Esophagus muscularis mucosa (tissue), 4 donors: ENCODE data around the gene SERTAD2. TPM values are rescaled to one million over a fixed set of nuclear protein-coding genes. Genes with fewer than 3 reads are reported as not detected.

ENCODE experiments used
- DNase-seq: peaks from one replicate; pipeline ENCODE4 v3.0.0-alpha.2; 2017; ENCODE audit errors: extremely low spot score
- H3K27ac ChIP-seq, 4 donors: fragments of 200-600 bp; sonication (generic); replicated peaks in 1 of 4; 1 replicate in 3 of 4; 2 replicates in 1 of 4; pipeline ENCODE4 v1.5.1; 2016 to 2019; ENCODE audit warnings: mild to moderate bottlenecking in 1 of 4
- H3K27me3 ChIP-seq, 4 donors: fragments of 200-600 bp; sonication (generic); one replicate each; pipeline versions ENCODE4 v1.5.1 to v1.6.0; 2016 to 2019
- H3K36me3 ChIP-seq, 4 donors: fragments of 200-600 bp; sonication (generic); one replicate each; pipeline ENCODE4 v1.5.1; 2016 to 2019
- H3K4me1 ChIP-seq, 4 donors: fragments of 200-600 bp; sonication (generic); one replicate each; pipeline ENCODE4 v1.5.1; 2016 to 2019
- H3K4me3 ChIP-seq, 4 donors: fragments of 200-600 bp; sonication (generic); 1 replicate in 2 of 4; 2 replicates in 2 of 4; pipeline ENCODE4 v1.5.1; 2016 to 2019; ENCODE audit warnings: mild to moderate bottlenecking in 4 of 4, moderate library complexity in 1 of 4
- H3K9me3 ChIP-seq, 4 donors: fragments of 200-600 bp; sonication (generic); 1 replicate in 3 of 4; 2 replicates in 1 of 4; pipeline ENCODE4 v1.5.1; 2016 to 2019
- EP300 ChIP-seq: sonication (generic); formaldehyde crosslinking; IDR thresholded peaks from one replicate; pipeline ENCODE4 v1.6.1; 2017; ENCODE audit warnings: antibody characterized with exemption
- POLR2A ChIP-seq: fragments of 450-650 bp; IDR thresholded peaks from one replicate; pipeline ENCODE4 v1.6.1; 2017; ENCODE audit warnings: antibody characterized with exemption, moderate library complexity, mild to moderate bottlenecking, low read depth
- POLR2AphosphoS5 ChIP-seq, 2 donors: sonication (generic); formaldehyde crosslinking; IDR thresholded peaks; one replicate each; pipeline ENCODE4 v1.6.1; 2017; ENCODE audit warnings: antibody characterized with exemption in 2 of 2
- WGBS: methylation state at CpG from one replicate; pipeline ENCODE4 v1.1.5; 2018; 5-methylcytosine and 5-hydroxymethylcytosine counted together
- intact Hi-C: fragments of 100-400 bp; cut with DNase I; formaldehyde crosslinking; loops from one replicate; pipeline ENCODE4 v1.15.1; 2023
- total RNA-seq, 4 donors: library from RNA; depleted of rRNA; stranded (reverse); fragments of >200 nt; gene quantifications; one replicate each; pipeline versions ENCODE4 v1.1.0 to v1.2.1, GENCODE V29; 2016
- TF ChIP-seq, protein P1 (sequence below), 3 experiments: fragments of 200-600 bp in 2 of 3; fragments of 450-650 bp in 1 of 3; sonication (generic) in 2 of 3; IDR thresholded peaks; one replicate each; pipeline ENCODE4 v1.5.1; 2017 to 2019; ENCODE audit warnings: antibody characterized with exemption in 3 of 3, mild to moderate bottlenecking in 2 of 3, moderate library complexity in 1 of 3

Gene SERTAD2
- total RNA-seq, 4 donors from 2014 or later = 12.1 to 18.1 (median 14.3) TPM

DNA sequence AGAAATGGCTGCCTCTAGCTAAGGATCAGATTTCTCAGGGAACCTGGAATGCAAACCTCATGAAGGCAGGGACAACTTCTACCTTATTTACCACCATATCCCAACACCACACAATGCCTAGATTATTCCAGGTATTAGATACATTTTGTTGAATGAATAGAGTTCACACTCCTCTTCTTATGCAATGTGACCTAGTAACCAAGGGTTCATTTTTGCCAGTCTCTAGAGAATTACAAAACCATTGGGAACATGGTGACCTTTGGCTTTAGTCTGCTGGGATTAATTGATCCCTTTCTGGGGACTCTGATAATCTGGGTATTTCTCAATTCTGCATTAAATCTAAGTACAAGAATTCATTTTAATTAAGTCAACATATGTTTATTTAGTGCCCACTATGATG lies 35.2 kb upstream of the SERTAD2 start:
- H3K27ac ChIP-seq = no peak overlapping the region
- no peak for DNase-seq
- no peaks in the 10 kb centered on the region for H3K9me3 ChIP-seq
- no peaks in the 10 kb centered on the region for H3K4me1 ChIP-seq
- H3K36me3 ChIP-seq = no peaks in the 10 kb centered on the region
- intact Hi-C loops = no loop called here
- H3K27me3 ChIP-seq = no peaks in the 10 kb centered on the region
- TF ChIP-seq POLR2AphosphoS5 (IDR thresholded peaks at IDR 0.05) = no peak
- TF ChIP-seq EP300 = no peak
- TF ChIP-seq, protein P1, sequence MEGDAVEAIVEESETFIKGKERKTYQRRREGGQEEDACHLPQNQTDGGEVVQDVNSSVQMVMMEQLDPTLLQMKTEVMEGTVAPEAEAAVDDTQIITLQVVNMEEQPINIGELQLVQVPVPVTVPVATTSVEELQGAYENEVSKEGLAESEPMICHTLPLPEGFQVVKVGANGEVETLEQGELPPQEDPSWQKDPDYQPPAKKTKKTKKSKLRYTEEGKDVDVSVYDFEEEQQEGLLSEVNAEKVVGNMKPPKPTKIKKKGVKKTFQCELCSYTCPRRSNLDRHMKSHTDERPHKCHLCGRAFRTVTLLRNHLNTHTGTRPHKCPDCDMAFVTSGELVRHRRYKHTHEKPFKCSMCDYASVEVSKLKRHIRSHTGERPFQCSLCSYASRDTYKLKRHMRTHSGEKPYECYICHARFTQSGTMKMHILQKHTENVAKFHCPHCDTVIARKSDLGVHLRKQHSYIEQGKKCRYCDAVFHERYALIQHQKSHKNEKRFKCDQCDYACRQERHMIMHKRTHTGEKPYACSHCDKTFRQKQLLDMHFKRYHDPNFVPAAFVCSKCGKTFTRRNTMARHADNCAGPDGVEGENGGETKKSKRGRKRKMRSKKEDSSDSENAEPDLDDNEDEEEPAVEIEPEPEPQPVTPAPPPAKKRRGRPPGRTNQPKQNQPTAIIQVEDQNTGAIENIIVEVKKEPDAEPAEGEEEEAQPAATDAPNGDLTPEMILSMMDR (IDR thresholded peaks at IDR 0.05) = no peak
- TF ChIP-seq POLR2A = no peak
- H3K4me3 ChIP-seq = no peak overlapping the region

DNA sequence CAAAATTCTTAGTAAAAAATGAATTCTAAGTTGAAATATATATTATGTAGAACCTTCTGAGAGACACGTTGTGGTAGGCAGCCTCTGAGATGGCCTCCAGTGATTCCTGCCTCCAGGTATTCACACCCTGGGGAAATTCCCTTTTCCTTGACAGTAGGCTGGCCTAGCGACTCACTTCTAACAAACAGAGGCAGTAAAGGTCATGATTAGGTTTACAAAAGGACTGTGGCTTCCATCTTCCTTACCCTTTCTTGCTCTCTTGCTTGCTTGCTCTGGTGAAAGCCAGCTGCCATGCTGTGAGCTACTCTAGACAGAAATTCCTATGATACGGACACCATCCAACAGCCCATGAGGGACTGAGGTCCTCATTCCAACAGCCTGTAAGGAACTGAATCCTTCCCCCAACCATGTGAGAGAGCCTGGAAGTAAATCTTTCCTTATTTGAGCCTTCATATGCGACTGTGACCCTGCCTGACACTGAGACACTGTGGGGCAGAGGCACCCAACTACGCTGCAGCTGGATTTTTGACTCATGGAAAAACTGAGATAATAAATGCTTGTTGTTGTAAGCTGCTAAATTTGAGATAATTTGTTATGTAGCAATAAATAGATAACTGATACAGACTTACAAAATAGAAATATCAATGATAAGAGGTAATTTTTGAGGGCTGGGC lies 32.7 kb upstream of the SERTAD2 start:
- no peak overlapping the region for H3K27ac ChIP-seq
- no peaks in the 10 kb centered on the region for H3K4me1 ChIP-seq
- no peak overlapping the region for H3K4me3 ChIP-seq
- DNase-seq = no peak
- no peaks in the 10 kb centered on the region for H3K27me3 ChIP-seq
- 95% methylated on average over 5 of the region's 5 CpGs for WGBS
- no peaks in the 10 kb centered on the region for H3K9me3 ChIP-seq
- TF ChIP-seq, protein P1 (IDR thresholded peaks at IDR 0.05) = no peak
- TF ChIP-seq POLR2AphosphoS5 (IDR thresholded peaks at IDR 0.05) = no peak
- TF ChIP-seq EP300 = no peak
- no peak for TF ChIP-seq POLR2A
- no peaks in the 10 kb centered on the region for H3K36me3 ChIP-seq
- intact Hi-C loops = no loop called here

DNA sequence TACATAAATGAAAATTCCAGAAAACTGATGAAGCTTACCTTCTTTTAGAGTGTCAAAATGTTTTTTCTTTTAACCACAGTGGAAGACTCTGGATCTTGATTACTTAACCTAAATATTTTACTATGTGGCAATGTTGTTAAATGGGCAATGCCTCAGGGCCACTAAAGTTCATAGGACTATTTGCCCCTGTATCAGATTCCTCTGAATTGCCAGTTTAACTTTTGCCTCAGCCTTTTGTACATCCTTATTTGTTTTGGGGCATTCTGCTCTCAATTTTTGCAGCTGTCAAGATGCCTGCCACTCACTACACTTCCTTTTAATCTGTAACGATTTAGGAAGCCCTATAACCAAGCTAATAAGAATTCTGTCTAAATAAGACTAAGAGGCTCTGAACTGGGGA lies 31.7 kb upstream of the SERTAD2 start:
- intact Hi-C loops = no loop called here
- TF ChIP-seq POLR2AphosphoS5 (IDR thresholded peaks at IDR 0.05) = no peak
- TF ChIP-seq, protein P1 (IDR thresholded peaks at IDR 0.05) = no peak
- no peak for TF ChIP-seq POLR2A
- no peak for TF ChIP-seq EP300
- Histone ChIP-seq H3K4me3 (no peak overlapping the region), H3K4me1 (no peaks in the 10 kb centered on the region), H3K27me3 (no peaks in the 10 kb centered on the region), H3K36me3 (no peaks in the 10 kb centered on the region), H3K27ac (no peak overlapping the region), H3K9me3 (no peaks in the 10 kb centered on the region)
- 72% methylated on average over 1 of the region's 1 CpG for WGBS
- no peak for DNase-seq

DNA sequence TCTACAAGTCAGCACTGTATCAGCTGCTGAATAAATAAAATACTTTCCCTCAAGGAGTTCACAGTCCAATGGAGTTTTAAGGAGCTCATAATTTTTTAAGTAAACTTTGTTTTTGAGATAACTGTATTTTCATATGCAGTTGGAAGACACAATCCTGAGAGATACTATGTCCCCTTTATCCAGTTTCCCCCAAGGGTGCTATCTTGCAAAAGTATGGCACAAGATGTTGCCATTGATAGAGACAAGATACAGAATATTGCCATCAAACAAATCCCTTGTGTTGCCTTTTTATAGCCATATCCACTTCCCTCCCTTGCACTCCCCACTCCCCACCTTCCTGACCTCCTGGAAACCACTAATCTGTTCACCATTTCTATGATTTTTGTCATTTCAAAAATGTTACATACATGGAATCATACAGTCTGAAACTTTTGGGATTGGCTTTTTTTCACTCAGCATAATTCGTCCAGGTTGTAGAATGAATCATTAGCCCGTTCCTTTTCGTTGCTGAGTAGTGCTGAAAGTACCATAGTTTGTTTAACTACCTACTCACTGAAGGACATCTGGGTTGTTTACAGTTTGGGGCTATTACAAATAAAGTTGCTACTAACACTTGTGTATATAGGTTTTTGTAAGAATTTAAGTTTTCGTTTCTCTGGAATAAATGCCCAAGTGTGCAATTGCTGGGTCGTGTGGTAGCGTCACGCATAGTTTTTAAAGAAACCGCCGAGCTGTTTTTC lies 30.2 kb upstream of the SERTAD2 start:
- intact Hi-C loops = no loop called here
- Histone ChIP-seq H3K27me3 (no peaks in the 10 kb centered on the region), H3K27ac (no peak overlapping the region), H3K36me3 (no peaks in the 10 kb centered on the region), H3K4me1 (peaks cover 0 to 8% (median 2%) of the 10 kb centered on the region in 4 donors), H3K9me3 (no peaks in the 10 kb centered on the region), H3K4me3 (no peak overlapping the region)
- TF ChIP-seq, protein P1 (IDR thresholded peaks at IDR 0.05) = no peak
- TF ChIP-seq POLR2AphosphoS5 (IDR thresholded peaks at IDR 0.05) (no peak), EP300 (no peak), POLR2A (no peak)
- DNase-seq = no peak
- WGBS = 98% methylated on average over 9 of the region's 9 CpGs
